Measurements from ENCODE around the gene DCLRE1B.

Gene DCLRE1B

DNA sequence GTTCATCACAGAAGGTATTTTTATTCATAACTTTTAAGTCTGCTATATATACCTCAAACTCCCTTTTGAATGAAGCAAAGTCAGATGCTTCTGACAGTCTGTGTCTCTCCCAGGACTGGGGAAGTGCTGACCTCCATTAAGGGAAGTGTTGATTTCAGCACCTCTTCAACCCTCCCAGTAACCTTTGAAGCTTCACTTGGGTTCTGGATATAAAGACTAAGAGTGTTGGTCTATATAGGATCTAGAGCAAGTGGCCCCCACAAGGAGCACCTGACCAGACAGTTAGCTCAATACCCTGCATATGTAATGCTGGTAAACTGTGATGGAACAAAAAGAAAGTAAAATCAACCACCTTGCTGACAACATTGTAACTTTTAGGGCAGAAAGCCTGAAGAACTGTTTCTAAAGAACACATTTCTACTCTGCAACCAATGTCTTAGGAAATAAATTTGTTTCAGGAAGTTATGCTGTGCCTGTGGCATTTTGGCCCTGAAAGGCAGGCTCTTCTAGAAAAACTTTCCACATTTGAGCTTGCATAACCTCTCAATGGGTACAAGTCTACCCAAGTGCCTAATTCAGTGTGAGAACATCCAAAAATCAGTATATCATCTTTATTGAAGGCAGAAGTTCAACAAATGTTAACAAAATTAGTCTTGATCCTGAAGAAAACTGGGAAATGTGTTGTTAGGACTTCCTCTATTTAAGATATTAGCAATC, 32.7 kb upstream of the DCLRE1B start:
- TF ChIP-seq, protein P1, sequence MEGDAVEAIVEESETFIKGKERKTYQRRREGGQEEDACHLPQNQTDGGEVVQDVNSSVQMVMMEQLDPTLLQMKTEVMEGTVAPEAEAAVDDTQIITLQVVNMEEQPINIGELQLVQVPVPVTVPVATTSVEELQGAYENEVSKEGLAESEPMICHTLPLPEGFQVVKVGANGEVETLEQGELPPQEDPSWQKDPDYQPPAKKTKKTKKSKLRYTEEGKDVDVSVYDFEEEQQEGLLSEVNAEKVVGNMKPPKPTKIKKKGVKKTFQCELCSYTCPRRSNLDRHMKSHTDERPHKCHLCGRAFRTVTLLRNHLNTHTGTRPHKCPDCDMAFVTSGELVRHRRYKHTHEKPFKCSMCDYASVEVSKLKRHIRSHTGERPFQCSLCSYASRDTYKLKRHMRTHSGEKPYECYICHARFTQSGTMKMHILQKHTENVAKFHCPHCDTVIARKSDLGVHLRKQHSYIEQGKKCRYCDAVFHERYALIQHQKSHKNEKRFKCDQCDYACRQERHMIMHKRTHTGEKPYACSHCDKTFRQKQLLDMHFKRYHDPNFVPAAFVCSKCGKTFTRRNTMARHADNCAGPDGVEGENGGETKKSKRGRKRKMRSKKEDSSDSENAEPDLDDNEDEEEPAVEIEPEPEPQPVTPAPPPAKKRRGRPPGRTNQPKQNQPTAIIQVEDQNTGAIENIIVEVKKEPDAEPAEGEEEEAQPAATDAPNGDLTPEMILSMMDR (IDR thresholded peaks at IDR 0.05; ENCODE audit: extremely low read depth, insufficient read depth, missing control alignments): no peak
- in situ Hi-C loops (cut with MboI; ENCODE audit: low pct_unique_long_range_greater_than_20kb, low sequenced_read_pairs, unreplicated experiment): no loop called here
- DNase-seq (ENCODE audit: low spot score): no peak

DNA sequence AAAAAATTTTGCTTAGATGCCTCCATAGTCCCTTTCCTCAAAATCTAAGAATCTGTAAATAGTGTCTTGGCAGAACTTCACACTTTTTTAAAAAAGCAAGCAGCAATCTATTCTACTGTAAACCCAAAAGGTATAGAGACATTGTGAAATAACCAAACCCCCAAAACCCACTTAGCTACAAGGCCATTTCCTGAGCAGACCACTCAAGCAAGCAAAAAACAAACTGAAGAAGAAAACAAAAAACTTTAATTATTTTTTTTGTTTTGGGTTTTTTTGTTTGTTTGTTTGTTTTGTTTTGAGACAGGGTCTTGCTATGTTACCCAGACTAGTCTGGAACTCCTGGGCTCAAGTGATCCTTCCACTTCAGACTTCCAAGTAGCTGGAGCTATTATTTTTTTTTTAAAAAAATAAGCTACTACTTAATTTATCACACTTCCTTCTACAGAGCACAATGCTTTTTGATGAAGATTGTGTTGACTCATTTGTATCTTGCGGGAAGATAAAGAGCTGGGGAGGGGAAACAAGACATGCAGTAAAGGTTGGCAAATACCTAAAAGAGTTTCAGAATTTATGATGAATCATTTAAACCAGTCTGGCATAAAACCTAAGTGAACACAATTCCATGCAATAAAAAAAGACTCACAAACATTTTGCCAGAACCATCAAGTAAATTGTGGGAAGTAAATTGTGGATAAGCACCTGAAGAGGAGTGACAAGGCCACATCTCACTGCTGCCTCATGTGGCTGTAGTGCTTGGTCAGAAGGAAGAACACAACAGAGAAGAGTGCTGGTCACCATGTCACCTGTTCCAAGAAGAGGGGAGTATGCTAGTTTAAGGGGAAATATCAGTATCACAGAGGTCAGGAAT, 30.9 kb upstream of the DCLRE1B start:
- TF ChIP-seq, protein P1 (IDR thresholded peaks at IDR 0.05; ENCODE audit: extremely low read depth, insufficient read depth, missing control alignments): peak; percentile 55
- DNase-seq (ENCODE audit: low spot score): no peak
- in situ Hi-C loops (cut with MboI; ENCODE audit: low pct_unique_long_range_greater_than_20kb, low sequenced_read_pairs, unreplicated experiment): no loop called here

DNA sequence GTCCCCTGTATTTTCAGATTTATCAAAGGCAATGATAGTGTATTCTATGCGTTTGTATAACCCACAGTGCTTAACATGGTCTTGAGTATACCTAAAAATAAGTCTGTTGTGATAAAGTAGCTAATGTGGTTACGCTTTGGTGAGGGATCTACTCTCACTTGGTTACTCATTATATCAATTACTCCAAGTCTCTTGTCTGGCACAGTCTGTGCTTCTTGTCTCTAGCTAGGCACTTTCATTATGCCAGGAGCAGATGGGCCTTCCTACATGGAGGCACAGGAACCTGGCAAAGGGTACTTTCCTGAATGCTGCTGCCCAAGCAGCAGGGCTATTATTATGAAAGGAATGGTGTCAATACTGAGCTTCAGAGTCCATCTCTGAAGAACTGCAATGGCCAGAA, 29.4 kb upstream of the DCLRE1B start:
- TF ChIP-seq, protein P1 (IDR thresholded peaks at IDR 0.05; ENCODE audit: extremely low read depth, insufficient read depth, missing control alignments): no peak
- DNase-seq (ENCODE audit: low spot score): no peak
- in situ Hi-C loops (cut with MboI; ENCODE audit: low pct_unique_long_range_greater_than_20kb, low sequenced_read_pairs, unreplicated experiment): no loop called here

DNA sequence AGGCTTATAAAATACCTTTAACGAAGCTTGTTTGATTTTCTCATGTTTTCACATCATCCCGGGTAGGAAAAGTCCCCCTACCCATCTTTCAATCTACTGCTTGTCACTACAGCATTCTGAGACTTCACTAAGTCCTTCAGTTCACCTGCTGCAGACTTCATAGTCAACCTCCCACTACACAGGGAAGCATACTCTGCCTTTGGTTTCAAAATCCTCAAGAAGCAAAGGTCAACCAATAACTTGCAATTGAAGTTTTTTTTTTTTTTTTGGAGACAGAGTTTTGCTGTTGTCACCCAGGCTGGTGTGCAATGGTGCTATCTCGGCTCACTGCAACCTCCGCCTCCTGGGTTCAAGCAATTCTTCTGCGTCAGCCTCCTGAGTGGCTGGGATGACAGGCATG, 28.9 kb upstream of the DCLRE1B start:
- in situ Hi-C loops (cut with MboI; ENCODE audit: low pct_unique_long_range_greater_than_20kb, low sequenced_read_pairs, unreplicated experiment): no loop called here
- TF ChIP-seq, protein P1 (IDR thresholded peaks at IDR 0.05; ENCODE audit: extremely low read depth, insufficient read depth, missing control alignments): no peak
- no peak for DNase-seq (ENCODE audit: low spot score)

DNA sequence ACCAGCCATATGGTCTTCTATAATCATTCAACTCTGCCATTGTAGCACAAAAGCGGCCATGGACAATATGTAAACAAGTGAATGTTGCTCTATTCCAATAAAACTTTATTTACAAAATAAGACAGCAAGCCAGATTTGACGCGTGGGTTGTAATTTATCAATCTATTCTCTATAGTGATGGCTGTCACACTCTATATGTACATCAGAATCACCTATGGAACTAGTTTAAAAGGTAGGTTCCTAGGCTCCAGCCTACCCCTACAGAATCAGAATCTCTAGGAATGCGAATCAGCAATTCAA, 25.4 kb upstream of the DCLRE1B start:
- no peak for DNase-seq (ENCODE audit: low spot score)
- TF ChIP-seq, protein P1 (IDR thresholded peaks at IDR 0.05; ENCODE audit: extremely low read depth, insufficient read depth, missing control alignments): no peak
- in situ Hi-C loops (cut with MboI; ENCODE audit: low pct_unique_long_range_greater_than_20kb, low sequenced_read_pairs, unreplicated experiment): no loop called here

DNA sequence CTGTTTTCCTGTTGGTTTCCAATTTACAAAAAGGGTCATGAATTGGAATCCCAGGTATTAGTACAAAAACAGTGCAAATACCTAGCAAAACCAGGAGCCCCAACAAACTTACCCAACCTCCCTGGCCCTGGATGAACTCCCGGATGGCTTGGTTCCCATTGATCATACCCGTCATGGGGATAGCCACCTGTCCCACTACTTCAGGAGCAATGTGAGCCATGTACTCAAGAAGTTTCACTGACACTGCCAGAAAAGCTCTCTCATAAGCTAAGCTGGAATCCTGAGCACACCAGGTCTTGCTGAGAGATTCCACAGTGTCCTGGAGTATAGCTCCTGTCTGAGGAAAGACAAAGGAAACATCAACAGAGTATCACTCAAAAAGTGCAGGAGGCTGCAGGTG, 23.5 kb upstream of the DCLRE1B start:
- TF ChIP-seq, protein P1 (IDR thresholded peaks at IDR 0.05; ENCODE audit: extremely low read depth, insufficient read depth, missing control alignments): no peak
- DNase-seq (ENCODE audit: low spot score): no peak
- in situ Hi-C loops (cut with MboI; ENCODE audit: low pct_unique_long_range_greater_than_20kb, low sequenced_read_pairs, unreplicated experiment): no loop called here

Data from GM13977 (cell line).